MM.1S (cell line): Measurements from ENCODE around the gene PCSK9.

Source experiments
- EZH2 ChIP-seq: fragments of 300-600 bp; sonication (generic); optimal IDR thresholded peaks from 2 replicates; pipeline ENCODE3; 2017; ENCODE audit warnings: low read depth, mild to moderate bottlenecking, antibody characterized with exemption, low read length, mixed read lengths
- EZH2phosphoT487 ChIP-seq: fragments of 300-600 bp; sonication (generic); IDR thresholded peaks from 2 replicates; pipeline ENCODE4 v1.6.1; 2018; ENCODE audit warnings: antibody characterized with exemption, low read length
- TF ChIP-seq, protein P1 (sequence below): fragments of 300-600 bp; sonication (generic); IDR thresholded peaks from 2 replicates; pipeline ENCODE4 v1.5.1; 2016; ENCODE audit warnings: antibody characterized with exemption, low read length, mixed read lengths

DNA sequence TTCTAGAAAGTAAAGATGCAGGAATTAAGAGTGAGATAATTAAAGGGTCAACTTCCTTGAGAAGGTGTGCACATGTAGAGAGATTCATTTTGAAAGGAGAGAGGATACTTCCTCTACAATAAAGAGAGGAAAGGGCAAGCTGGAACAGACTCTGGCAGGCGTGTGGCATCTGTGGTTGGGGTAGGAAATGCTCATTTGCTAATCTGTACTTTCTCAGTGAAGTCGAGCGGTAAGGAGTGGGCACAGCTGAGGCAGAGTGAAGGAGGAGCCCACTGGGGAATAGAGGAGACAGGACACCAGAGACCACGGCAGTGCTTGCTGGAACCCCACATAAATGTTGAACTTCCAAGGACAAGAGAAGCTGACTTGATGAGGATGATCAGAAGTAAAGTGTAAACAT is 49.1 kb downstream of the PCSK9 start:
- TF ChIP-seq EZH2phosphoT487: no peak
- TF ChIP-seq, protein P1, sequence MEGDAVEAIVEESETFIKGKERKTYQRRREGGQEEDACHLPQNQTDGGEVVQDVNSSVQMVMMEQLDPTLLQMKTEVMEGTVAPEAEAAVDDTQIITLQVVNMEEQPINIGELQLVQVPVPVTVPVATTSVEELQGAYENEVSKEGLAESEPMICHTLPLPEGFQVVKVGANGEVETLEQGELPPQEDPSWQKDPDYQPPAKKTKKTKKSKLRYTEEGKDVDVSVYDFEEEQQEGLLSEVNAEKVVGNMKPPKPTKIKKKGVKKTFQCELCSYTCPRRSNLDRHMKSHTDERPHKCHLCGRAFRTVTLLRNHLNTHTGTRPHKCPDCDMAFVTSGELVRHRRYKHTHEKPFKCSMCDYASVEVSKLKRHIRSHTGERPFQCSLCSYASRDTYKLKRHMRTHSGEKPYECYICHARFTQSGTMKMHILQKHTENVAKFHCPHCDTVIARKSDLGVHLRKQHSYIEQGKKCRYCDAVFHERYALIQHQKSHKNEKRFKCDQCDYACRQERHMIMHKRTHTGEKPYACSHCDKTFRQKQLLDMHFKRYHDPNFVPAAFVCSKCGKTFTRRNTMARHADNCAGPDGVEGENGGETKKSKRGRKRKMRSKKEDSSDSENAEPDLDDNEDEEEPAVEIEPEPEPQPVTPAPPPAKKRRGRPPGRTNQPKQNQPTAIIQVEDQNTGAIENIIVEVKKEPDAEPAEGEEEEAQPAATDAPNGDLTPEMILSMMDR: no peak
- TF ChIP-seq EZH2: no peak
